Measurements from ENCODE around the gene SOX8.

The SOX8 gene

DNA sequence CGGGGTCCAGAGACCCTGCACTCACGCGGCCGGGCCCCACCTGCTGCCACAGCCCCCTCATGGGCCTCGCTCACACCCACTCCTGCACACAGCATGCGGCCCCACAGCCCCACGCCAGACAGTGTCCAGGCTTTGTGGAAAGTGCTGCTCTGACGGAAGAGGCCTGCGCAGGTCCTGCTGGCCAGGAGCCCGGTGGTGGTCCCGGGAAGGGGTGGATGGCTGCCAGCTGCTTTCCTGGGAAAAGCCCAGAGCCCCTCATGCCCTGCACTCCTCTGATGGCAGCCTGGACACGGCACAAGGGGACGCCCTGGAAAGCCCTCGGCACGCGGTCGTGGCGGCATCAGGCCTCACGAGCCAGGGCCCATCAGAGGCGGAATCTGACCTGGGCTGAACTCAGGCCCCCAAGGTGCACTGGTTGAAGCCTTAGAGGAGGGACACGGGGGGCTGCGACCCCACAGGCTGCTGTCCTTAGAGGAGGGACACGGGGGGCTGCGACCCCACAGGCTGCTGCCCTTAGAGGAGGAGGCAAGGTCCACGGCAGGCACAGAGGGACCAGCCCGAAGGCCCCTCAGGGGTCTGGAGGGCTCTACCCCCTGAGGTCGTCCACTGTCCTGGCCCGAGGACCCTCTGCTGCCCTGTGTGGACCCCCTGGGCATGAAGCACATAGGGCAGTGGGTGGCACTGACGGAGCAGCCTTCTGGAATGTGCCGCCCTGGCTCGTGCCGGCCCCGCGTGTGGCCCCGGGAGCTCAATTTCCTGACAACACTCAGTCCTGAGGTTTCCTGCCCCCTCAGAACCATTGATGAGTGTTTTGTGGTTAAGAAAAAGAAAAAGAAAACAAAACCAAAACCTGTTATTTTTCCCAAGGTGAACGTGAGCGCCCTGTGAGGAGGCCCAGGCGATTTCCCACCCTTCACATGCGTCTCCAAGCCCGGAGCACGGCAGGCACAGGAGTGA is 22.1 kb downstream of the SOX8 start:
- Histone ChIP-seq H3K36me3 (ENCODE audit: control insufficient read depth, insufficient read depth, low read length) (no peaks in the 10 kb centered on the region), H3K27me3 (ENCODE audit: control insufficient read depth, insufficient read depth, low read length) (no peaks in the 10 kb centered on the region), H3K9ac (ENCODE audit: low read depth, low read length) (no peak overlapping the region), H3K4me3 (ENCODE audit: low read depth, low read length) (no peak overlapping the region), H3K4me1 (ENCODE audit: control insufficient read depth, insufficient read depth, low read length) (no peaks in the 10 kb centered on the region), H3K9me3 (ENCODE audit: control insufficient read depth, insufficient read depth, low read length) (no peaks in the 10 kb centered on the region)

DNA sequence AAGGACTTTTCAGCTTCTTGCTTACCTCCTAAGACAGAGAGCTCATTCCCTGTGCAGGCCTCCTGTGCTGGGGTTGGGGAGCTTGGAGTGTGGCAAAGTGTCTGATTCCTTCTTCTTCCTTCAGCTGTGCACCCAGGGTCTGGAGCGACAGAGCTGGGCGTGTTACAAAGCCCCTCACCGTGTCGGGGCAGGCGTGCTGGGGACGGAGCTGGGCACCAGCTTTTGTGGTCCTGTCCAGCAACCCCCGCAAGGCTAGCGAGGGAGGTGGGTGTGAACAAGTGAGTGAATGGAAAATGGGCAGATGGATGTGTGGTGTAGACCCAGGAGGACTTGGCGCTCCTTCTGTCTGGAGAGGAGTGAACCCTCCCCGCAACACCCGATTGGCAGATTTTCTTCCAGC is 23.7 kb downstream of the SOX8 start:
- Histone ChIP-seq H3K9ac (ENCODE audit: low read depth, low read length) (no peak overlapping the region), H3K4me1 (ENCODE audit: control insufficient read depth, insufficient read depth, low read length) (no peaks in the 10 kb centered on the region), H3K36me3 (ENCODE audit: control insufficient read depth, insufficient read depth, low read length) (no peaks in the 10 kb centered on the region), H3K27me3 (ENCODE audit: control insufficient read depth, insufficient read depth, low read length) (no peaks in the 10 kb centered on the region), H3K4me3 (ENCODE audit: low read depth, low read length) (no peak overlapping the region), H3K9me3 (ENCODE audit: control insufficient read depth, insufficient read depth, low read length) (no peaks in the 10 kb centered on the region)

DNA sequence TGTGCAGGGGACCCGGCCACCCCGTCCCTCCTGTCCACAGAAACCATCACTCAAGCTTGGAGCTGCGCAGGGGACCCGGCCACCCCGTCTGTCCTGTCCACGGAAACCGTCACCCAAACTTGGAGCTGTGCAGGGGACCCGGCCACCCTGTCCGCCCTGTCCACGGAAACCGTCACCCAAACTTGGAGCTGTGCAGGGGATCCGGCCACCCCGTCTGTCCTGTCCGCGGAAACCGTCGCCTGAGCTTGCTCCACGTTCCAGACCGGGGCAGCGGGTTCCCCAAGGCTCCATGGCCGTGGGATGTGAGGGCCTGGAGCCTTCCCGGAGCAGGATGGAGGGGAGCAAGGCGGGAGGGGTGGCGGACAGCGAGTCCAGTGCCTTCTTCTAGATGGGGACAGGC is 25.2 kb downstream of the SOX8 start:
- no peaks in the 10 kb centered on the region for H3K9me3 ChIP-seq (ENCODE audit: control insufficient read depth, insufficient read depth, low read length)

DNA sequence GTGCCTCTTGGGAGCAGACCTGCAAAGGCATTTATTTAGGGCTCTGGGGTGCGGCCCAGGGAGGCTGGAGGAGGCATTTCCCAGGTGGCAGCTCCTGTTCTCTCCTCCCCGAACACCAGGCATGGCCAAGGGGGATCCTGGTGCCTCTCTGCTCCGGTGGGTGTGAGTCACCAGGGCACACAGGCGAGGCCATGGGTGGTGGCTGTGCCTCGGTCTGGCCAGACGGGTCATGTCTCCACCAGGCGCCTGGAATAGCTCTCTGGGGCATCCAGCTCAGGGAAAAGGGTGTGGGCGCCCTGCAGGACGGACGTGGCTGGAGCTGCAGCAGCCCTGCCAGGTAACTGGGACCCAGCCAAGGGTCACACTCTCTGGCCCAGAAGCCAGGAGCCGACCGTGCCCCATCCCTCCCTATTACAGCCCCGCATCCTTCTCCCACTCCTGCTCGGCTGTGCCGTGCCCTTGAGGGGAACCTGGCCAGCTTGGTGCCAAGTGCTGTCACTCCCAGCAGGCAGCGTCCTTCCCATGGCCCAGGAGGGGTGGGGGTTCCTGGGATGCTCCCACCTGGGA is 25.8 kb downstream of the SOX8 start:
- no peaks in the 10 kb centered on the region for H3K9me3 ChIP-seq (ENCODE audit: control insufficient read depth, insufficient read depth, low read length)
- H3K36me3 ChIP-seq (ENCODE audit: control insufficient read depth, insufficient read depth, low read length), result no peaks in the 10 kb centered on the region
- no peak overlapping the region for H3K4me3 ChIP-seq (ENCODE audit: low read depth, low read length)
- no peaks in the 10 kb centered on the region for H3K27me3 ChIP-seq (ENCODE audit: control insufficient read depth, insufficient read depth, low read length)
- H3K9ac ChIP-seq (ENCODE audit: low read depth, low read length), result no peak overlapping the region
- no peaks in the 10 kb centered on the region for H3K4me1 ChIP-seq (ENCODE audit: control insufficient read depth, insufficient read depth, low read length)

More for the DNA sequence above, 25.2 kb downstream of the SOX8 start:
- H3K27me3 ChIP-seq (ENCODE audit: control insufficient read depth, insufficient read depth, low read length), result no peaks in the 10 kb centered on the region
- H3K36me3 ChIP-seq (ENCODE audit: control insufficient read depth, insufficient read depth, low read length), result no peaks in the 10 kb centered on the region
- no peak overlapping the region for H3K4me3 ChIP-seq (ENCODE audit: low read depth, low read length)
- H3K4me1 ChIP-seq (ENCODE audit: control insufficient read depth, insufficient read depth, low read length), result no peaks in the 10 kb centered on the region
- no peak overlapping the region for H3K9ac ChIP-seq (ENCODE audit: low read depth, low read length)

DNA sequence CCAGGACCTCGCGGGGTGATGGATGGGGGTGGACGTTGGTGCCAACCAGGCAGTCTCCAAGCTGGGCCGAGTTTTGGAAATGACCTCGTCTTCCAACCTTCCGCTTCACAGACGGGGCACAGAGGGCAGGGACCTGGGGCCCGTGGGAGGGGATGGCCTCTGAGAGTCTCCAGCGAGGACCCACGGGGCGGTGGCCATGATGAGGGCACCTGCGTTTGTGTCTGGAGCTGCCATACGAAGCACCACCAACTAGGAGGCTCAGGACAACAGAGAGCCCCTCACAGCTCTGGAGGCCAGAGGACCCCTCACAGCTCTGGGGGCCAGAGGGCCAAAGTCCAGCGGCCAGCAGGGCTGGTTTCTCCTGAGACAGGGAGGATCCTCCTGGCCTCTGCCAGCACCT is 26.5 kb downstream of the SOX8 start:
- no peaks in the 10 kb centered on the region for H3K9me3 ChIP-seq (ENCODE audit: control insufficient read depth, insufficient read depth, low read length)
- H3K9ac ChIP-seq (ENCODE audit: low read depth, low read length), result no peak overlapping the region
- no peak overlapping the region for H3K4me3 ChIP-seq (ENCODE audit: low read depth, low read length)
- H3K36me3 ChIP-seq (ENCODE audit: control insufficient read depth, insufficient read depth, low read length), result no peaks in the 10 kb centered on the region
- H3K27me3 ChIP-seq (ENCODE audit: control insufficient read depth, insufficient read depth, low read length), result no peaks in the 10 kb centered on the region
- no peaks in the 10 kb centered on the region for H3K4me1 ChIP-seq (ENCODE audit: control insufficient read depth, insufficient read depth, low read length)

DNA sequence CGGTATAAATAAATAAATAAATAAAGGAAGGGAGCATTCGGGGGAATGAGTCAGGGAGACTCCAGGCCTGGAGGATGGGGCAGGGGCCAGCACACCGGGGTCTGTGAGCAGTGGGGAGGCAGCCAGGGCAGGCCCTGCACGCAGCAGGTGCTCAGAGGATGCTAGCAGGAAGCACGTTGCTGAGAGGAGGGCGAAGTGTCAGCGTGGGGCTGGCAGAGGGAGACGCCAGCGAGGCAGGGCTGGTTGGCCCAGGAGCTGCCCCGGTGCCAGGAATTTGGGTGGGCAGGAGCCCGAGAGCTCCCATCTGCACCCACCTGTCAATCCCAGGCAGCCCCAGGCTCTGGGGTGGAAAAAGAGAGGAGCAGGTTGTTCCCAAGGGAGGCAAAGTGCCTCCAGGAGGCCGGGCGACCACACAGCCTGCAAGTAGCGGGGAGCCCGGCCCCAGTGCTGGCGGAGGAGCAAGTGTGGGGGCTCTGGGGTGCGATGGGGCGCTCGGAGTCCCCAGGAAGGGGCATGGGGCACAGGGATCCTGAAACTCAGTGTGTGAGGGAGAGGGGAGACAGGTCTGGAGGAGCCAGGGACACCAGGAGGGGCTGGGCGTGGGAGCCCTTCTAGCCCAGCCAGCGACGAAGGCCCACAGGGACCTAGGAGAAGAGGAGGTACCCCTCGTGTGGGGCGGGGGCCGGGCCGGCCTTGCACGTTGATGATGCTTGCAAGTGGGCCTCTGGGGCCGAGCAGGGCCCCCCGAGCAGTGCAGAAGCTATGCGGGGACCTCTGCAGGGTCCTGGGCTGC is 28.0 kb downstream of the SOX8 start:
- H3K27me3 ChIP-seq (ENCODE audit: control insufficient read depth, insufficient read depth, low read length), result no peaks in the 10 kb centered on the region
- H3K4me3 ChIP-seq (ENCODE audit: low read depth, low read length), result no peak overlapping the region
- H3K4me1 ChIP-seq (ENCODE audit: control insufficient read depth, insufficient read depth, low read length), result no peaks in the 10 kb centered on the region
- no peaks in the 10 kb centered on the region for H3K36me3 ChIP-seq (ENCODE audit: control insufficient read depth, insufficient read depth, low read length)
- no peak overlapping the region for H3K9ac ChIP-seq (ENCODE audit: low read depth, low read length)
- H3K9me3 ChIP-seq (ENCODE audit: control insufficient read depth, insufficient read depth, low read length), result no peaks in the 10 kb centered on the region

DNA sequence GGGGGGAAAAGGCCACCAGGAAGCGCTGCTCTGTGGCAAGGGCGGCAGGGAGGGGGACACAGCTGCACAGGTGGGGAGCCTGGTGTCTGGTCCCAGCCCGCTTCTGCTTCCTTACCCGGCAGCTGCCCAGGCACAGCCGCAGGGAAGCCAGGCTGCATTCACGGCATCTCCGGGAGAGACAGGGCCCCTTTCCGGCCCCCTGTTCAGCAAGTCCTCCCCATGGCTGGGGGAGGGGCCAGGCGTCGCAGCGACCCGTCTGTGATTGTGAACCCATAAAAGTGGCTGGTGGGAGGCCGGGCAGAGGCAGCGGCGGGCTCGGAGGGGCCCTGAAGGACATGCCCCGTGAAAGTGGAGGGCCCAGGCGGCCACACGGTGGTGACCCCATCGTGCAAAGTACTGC is 28.7 kb downstream of the SOX8 start:
- no peaks in the 10 kb centered on the region for H3K27me3 ChIP-seq (ENCODE audit: control insufficient read depth, insufficient read depth, low read length)
- no peak overlapping the region for H3K9ac ChIP-seq (ENCODE audit: low read depth, low read length)
- no peaks in the 10 kb centered on the region for H3K36me3 ChIP-seq (ENCODE audit: control insufficient read depth, insufficient read depth, low read length)
- no peak overlapping the region for H3K4me3 ChIP-seq (ENCODE audit: low read depth, low read length)
- H3K9me3 ChIP-seq (ENCODE audit: control insufficient read depth, insufficient read depth, low read length), result no peaks in the 10 kb centered on the region
- H3K4me1 ChIP-seq (ENCODE audit: control insufficient read depth, insufficient read depth, low read length), result no peaks in the 10 kb centered on the region

DNA sequence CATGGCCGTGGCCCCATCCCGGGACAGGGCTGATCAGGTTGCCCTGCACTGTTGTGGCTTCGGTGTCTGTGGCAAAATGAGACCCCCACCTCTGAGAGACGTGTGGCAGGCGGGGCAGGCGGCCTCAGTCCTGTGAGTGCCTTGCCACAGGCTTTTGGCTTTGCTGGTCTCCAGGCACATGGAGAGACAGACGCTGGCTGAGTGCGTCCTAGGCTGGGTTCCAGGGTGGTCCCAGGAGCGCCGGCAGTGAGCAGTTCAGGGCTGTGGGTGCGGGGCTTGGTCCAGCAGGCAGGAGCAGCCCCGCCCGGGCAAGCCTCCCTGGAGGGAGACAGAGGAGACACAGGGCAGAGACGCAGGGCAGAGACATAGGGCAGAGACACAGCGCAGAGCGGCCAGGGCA is 29.2 kb downstream of the SOX8 start:
- H3K27me3 ChIP-seq (ENCODE audit: control insufficient read depth, insufficient read depth, low read length), result no peaks in the 10 kb centered on the region
- H3K4me3 ChIP-seq (ENCODE audit: low read depth, low read length), result no peak overlapping the region
- H3K4me1 ChIP-seq (ENCODE audit: control insufficient read depth, insufficient read depth, low read length), result no peaks in the 10 kb centered on the region
- H3K36me3 ChIP-seq (ENCODE audit: control insufficient read depth, insufficient read depth, low read length), result no peaks in the 10 kb centered on the region
- no peaks in the 10 kb centered on the region for H3K9me3 ChIP-seq (ENCODE audit: control insufficient read depth, insufficient read depth, low read length)
- no peak overlapping the region for H3K9ac ChIP-seq (ENCODE audit: low read depth, low read length)

DNA sequence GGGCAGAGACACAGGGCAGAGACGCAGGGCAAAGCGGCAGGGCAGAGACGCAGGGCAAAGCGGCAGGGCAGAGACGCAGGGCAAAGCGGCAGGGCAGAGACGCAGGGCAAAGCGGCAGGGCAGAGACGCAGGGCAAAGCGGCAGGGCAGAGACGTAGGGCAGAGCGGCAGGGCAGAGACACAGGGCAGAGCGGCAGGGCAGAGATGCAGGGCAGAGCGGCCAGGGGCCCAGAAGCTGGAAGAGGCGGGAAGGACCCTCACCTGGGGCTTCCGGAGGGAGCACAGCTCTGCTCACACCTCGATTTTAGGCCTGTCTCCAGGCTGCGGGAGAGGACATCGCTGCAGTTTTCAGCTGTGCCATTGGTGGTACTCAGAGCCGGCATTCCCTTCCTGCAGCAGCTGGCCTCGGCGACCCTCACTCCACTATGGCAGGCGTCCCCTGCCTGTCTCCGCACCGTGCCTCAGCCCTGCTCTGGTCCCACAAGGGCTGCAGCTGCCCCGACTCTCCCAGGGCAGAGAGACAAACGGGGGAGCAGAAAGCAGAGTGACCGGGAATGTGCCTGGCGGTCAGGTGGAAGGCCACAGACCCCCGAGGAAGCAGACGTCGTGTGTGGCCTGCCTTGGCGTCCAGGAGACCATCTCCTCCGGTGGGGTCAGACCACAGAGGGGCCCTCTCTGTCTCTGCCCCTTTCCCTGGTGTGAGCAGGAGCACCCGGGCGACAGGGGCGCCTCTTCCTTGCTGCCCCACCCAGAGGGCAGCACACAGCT is 29.9 kb downstream of the SOX8 start:
- Histone ChIP-seq H3K9ac (ENCODE audit: low read depth, low read length) (no peak overlapping the region), H3K9me3 (ENCODE audit: control insufficient read depth, insufficient read depth, low read length) (no peaks in the 10 kb centered on the region)

DNA sequence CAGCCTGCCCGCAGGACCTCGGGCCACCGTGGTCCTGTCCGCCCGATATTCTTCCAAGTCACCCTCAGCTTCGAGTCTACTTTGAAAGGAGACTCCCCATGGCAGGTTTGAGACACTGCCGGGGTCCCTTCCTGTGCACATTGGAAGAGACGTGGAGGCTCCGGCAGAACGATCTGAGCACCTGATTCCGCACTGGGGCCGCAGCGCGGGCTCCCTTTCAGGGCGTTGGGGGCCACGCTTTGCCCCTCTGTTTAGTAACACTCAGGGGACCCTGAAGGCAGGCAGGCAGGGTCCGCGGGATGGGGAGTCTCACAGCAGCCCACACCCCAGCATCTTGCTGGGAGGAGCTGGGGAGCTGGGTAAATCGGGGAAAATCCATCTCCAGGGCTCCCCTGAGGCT is 30.6 kb downstream of the SOX8 start:
- no peaks in the 10 kb centered on the region for H3K36me3 ChIP-seq (ENCODE audit: control insufficient read depth, insufficient read depth, low read length)
- no peaks in the 10 kb centered on the region for H3K4me1 ChIP-seq (ENCODE audit: control insufficient read depth, insufficient read depth, low read length)
- H3K27me3 ChIP-seq (ENCODE audit: control insufficient read depth, insufficient read depth, low read length), result no peaks in the 10 kb centered on the region
- H3K9me3 ChIP-seq (ENCODE audit: control insufficient read depth, insufficient read depth, low read length), result no peaks in the 10 kb centered on the region
- no peak overlapping the region for H3K9ac ChIP-seq (ENCODE audit: low read depth, low read length)
- H3K4me3 ChIP-seq (ENCODE audit: low read depth, low read length), result no peak overlapping the region

More for the DNA sequence above, 29.9 kb downstream of the SOX8 start:
- Histone ChIP-seq H3K4me1 (ENCODE audit: control insufficient read depth, insufficient read depth, low read length) (no peaks in the 10 kb centered on the region), H3K36me3 (ENCODE audit: control insufficient read depth, insufficient read depth, low read length) (no peaks in the 10 kb centered on the region), H3K27me3 (ENCODE audit: control insufficient read depth, insufficient read depth, low read length) (no peaks in the 10 kb centered on the region), H3K4me3 (ENCODE audit: low read depth, low read length) (no peak overlapping the region)

All from iPS-15b (cell line).